Measurements from ENCODE around the gene ZNF568.
A peak's percentile ranks its signal among the peaks of the same experiment; 100 is the strongest.

Gene ZNF568

DNA sequence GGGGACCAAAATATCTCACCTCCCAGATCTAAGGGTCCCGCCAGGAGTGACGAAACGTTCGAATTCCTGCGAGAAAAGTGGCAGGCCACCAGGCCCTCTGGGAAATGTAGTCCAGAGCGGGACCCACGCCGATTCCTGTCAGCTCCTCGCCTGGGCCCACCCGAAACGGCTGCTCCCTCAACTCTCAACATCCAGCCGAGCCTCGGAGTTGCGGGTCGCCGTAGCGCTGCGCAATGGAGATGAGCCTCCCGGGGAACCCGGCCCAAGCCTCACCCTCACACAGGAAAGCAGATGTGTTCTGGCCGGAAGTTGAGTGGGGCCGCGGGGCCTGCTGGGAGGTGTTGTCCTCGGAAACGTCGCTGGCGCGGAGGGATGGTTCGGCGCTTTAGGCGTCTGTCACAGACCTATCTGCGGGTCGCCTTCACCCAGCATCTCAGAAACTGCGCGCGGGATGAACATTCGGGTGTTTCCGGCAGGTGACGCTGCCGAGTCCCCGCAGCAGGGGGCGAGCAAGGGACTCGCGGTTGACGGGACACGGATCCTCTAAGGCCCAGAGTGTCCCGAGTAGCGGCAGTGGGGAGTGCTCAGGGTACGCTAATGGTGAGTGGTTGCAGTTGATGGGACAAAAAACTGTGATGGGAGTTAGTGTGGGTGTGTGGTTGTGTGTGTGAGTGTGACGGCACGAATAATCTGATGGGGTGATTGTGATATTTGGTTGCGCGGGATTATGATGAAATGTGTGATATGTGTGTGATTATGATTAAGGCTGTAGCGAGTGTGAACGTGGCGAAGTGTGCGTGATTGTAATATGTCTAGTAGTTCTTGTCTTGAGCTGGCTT, at the start of gene ZNF568, which contains the start of gene ZNF829:
Gene ZNF568 (plus strand): TSS at position 341 of the 839 bp plus-strand sequence. CDS start 6,439 bp downstream, outside the sequence.
Gene ZNF829 (minus strand): TSS at position 300 of the 839 bp plus-strand sequence. CDS start 1,124 bp downstream, outside the sequence.
- Histone ChIP-seq H3K9me3 (ENCODE audit: control insufficient read depth in 1 of 2, low read length in 2 of 2) (peaks cover 12 to 15% of the 10 kb centered on the region in 2 donors), H3K9ac (ENCODE audit: low read depth in 1 of 2, low read length in 2 of 2) (peak within 1 kb of the TSS; percentile 76), H3K27ac (ENCODE audit: low read depth, low read length) (peak within 1 kb of the TSS; percentile 89), H3K36me3 (ENCODE audit: control insufficient read depth in 1 of 2, insufficient read depth in 2 of 2, low read length in 2 of 2) (peaks cover 5 to 10% of the 10 kb centered on the region in 2 donors), H3K27me3 (ENCODE audit: control insufficient read depth in 1 of 2, insufficient read depth in 2 of 2, low read length in 2 of 2) (no peaks in the 10 kb centered on the region), H3K4me1 (ENCODE audit: control insufficient read depth in 1 of 2, insufficient read depth in 2 of 2, low read length in 2 of 2) (peaks cover 5 to 13% of the 10 kb centered on the region in 2 donors), H3K4me3 (ENCODE audit: low read depth in 1 of 2, low read length in 2 of 2) (peak within 1 kb of the TSS; percentile 90 to 96)

DNA sequence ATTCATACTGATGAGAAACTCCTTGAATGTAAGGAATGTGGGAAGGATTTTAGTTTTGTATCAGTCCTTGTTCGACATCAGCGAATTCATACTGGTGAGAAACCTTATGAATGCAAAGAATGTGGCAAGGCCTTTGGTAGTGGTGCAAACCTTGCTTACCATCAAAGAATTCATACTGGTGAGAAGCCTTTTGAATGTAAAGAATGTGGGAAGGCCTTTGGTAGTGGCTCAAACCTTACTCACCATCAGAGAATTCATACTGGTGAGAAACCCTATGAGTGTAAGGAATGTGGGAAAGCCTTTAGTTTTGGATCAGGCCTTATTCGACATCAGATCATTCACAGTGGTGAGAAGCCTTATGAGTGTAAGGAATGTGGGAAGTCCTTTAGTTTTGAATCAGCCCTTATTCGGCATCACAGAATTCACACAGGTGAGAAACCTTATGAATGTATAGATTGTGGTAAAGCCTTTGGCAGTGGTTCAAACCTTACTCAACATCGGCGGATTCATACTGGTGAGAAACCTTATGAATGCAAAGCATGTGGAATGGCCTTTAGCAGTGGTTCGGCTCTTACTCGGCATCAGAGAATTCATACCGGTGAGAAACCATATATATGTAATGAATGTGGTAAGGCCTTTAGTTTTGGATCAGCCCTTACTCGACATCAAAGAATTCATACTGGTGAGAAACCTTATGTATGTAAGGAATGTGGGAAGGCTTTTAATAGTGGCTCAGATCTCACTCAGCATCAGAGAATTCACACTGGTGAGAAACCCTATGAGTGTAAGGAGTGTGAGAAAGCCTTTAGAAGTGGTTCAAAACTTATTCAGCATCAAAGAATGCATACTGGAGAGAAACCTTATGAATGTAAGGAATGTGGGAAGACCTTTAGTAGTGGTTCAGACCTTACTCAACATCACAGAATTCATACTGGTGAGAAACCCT, 38.9 kb upstream of the ZNF568 start:
- peaks cover 70 to 73% of the 10 kb centered on the region in 2 donors for H3K9me3 ChIP-seq (ENCODE audit: control insufficient read depth in 1 of 2, low read length in 2 of 2)
- H3K4me1 ChIP-seq (ENCODE audit: control insufficient read depth in 1 of 2, insufficient read depth in 2 of 2, low read length in 2 of 2): no peaks in the 10 kb centered on the region
- H3K27me3 ChIP-seq (ENCODE audit: control insufficient read depth in 1 of 2, insufficient read depth in 2 of 2, low read length in 2 of 2): no peaks in the 10 kb centered on the region
- H3K4me3 ChIP-seq (ENCODE audit: low read depth in 1 of 2, low read length in 2 of 2): peak overlapping the region; percentile 39 to 44
- H3K36me3 ChIP-seq (ENCODE audit: control insufficient read depth in 1 of 2, insufficient read depth in 2 of 2, low read length in 2 of 2): peaks cover 26 to 44% of the 10 kb centered on the region in 2 donors
- H3K9ac ChIP-seq (ENCODE audit: low read depth in 1 of 2, low read length in 2 of 2): no peak overlapping the region
- H3K27ac ChIP-seq (ENCODE audit: low read depth, low read length): no peak overlapping the region

DNA sequence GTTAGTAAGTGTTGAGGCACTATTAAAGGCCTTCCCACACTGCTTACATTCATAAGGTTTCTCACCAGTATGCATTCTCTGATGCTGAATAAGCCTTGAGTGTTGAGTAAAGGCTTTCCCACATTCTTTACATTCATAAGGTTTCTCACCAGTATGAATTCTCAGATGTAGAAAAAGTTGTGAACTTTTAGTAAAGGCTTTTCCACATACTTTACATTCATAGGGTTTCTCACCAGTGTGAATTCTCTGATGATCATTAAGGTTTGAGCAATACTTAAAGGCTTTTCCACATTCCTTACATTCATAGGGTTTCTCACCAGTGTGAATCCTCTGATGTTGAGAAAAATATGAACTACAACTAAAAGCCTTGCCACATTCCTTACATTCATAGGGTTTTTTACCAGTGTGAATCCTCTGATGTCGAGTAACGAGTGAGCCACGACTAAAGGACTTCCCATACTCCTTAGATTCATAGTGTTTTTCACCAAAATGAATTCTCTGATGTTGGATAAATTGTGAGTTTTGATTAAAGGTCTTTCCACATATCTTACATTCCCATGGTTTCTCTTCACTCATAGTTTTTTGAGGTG, 24.3 kb upstream of the ZNF568 start:
- H3K27ac ChIP-seq (ENCODE audit: low read depth, low read length): no peak overlapping the region
- H3K4me1 ChIP-seq (ENCODE audit: control insufficient read depth in 1 of 2, insufficient read depth in 2 of 2, low read length in 2 of 2): no peaks in the 10 kb centered on the region
- H3K9me3 ChIP-seq (ENCODE audit: control insufficient read depth in 1 of 2, low read length in 2 of 2): peaks cover 75 to 90% of the 10 kb centered on the region in 2 donors
- peak overlapping the region; percentile 42 to 54 for H3K4me3 ChIP-seq (ENCODE audit: low read depth in 1 of 2, low read length in 2 of 2)
- peaks cover 30 to 32% of the 10 kb centered on the region in 2 donors for H3K36me3 ChIP-seq (ENCODE audit: control insufficient read depth in 1 of 2, insufficient read depth in 2 of 2, low read length in 2 of 2)
- H3K9ac ChIP-seq (ENCODE audit: low read depth in 1 of 2, low read length in 2 of 2): no peak overlapping the region
- no peaks in the 10 kb centered on the region for H3K27me3 ChIP-seq (ENCODE audit: control insufficient read depth in 1 of 2, insufficient read depth in 2 of 2, low read length in 2 of 2)

DNA sequence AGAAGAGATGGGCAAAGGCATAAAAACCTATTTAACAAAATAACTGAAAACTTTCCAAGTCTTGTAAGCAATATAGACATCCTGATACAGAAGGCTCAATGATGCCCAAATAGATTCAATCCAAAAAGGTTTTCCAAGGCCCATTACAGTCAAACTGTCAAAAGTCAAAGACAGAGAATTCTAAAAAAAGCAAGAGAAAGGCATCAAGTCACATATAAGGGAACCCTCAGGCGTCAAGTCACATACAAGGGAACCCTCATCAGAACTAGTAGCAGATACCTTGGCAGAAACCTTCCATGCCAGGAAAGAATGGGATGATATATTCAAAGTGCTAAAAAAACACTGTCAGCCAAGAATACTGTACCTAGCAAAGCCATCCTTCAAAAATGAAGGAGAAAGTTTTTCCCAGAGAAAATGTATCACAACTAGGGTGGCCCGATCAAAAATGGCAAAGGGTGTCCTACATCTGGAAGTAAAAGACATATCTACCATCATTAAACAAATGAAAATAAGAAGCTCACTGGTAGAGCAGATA, 21.2 kb upstream of the ZNF568 start:
- H3K27ac ChIP-seq (ENCODE audit: low read depth, low read length): no peak overlapping the region
- no peaks in the 10 kb centered on the region for H3K4me1 ChIP-seq (ENCODE audit: control insufficient read depth in 1 of 2, insufficient read depth in 2 of 2, low read length in 2 of 2)
- no peak overlapping the region for H3K9ac ChIP-seq (ENCODE audit: low read depth in 1 of 2, low read length in 2 of 2)
- H3K4me3 ChIP-seq (ENCODE audit: low read depth in 1 of 2, low read length in 2 of 2): peak overlapping the region; percentile 12 to 13
- H3K36me3 ChIP-seq (ENCODE audit: control insufficient read depth in 1 of 2, insufficient read depth in 2 of 2, low read length in 2 of 2): peaks cover 32 to 33% of the 10 kb centered on the region in 2 donors
- peaks cover 69 to 83% of the 10 kb centered on the region in 2 donors for H3K9me3 ChIP-seq (ENCODE audit: control insufficient read depth in 1 of 2, low read length in 2 of 2)
- H3K27me3 ChIP-seq (ENCODE audit: control insufficient read depth in 1 of 2, insufficient read depth in 2 of 2, low read length in 2 of 2): no peaks in the 10 kb centered on the region

DNA sequence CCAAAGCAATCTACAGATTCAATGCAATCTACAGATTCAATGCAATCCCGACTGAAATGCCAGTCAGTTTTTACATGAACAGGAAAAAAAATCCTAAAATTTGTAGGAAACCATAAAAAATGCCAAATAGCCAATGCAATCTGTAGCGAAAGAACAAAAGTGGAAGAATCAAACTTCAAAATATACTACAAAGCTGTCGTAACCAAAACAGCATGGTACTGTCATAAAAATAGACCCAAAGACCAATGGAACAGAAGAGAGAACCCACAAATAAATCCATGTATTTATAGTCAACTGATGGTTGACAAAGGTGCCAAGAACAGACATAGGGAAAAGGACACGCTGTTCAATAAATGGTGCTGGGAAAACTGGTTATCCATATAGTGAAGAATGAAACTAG, 17.7 kb upstream of the ZNF568 start:
- H3K4me1 ChIP-seq (ENCODE audit: control insufficient read depth in 1 of 2, insufficient read depth in 2 of 2, low read length in 2 of 2): no peaks in the 10 kb centered on the region
- no peaks in the 10 kb centered on the region for H3K27me3 ChIP-seq (ENCODE audit: control insufficient read depth in 1 of 2, insufficient read depth in 2 of 2, low read length in 2 of 2)
- H3K36me3 ChIP-seq (ENCODE audit: control insufficient read depth in 1 of 2, insufficient read depth in 2 of 2, low read length in 2 of 2): peaks cover 13 to 18% of the 10 kb centered on the region in 2 donors
- no peak overlapping the region for H3K9ac ChIP-seq (ENCODE audit: low read depth in 1 of 2, low read length in 2 of 2)
- peaks cover 55 to 64% of the 10 kb centered on the region in 2 donors for H3K9me3 ChIP-seq (ENCODE audit: control insufficient read depth in 1 of 2, low read length in 2 of 2)
- H3K27ac ChIP-seq (ENCODE audit: low read depth, low read length): no peak overlapping the region
- H3K4me3 ChIP-seq (ENCODE audit: low read depth in 1 of 2, low read length in 2 of 2): no peak overlapping the region

DNA sequence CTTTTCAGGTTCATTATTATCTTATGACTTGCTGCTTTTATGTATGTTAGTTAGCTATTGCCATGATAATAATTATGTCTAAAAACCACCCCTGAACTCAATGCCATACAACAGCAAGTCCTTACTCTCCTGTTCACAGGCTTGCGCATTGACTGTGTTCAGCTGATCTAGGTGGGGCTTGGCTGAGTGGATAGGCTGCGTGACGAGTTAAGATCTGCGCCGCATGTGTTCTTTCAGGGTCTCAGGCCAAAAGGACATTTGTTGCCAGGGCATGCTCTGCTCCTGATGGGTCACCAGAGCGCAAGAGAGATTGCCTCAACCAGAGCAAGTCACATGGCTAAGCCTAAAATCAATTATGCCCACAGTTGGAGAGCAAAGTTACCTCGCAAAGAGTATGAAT, 859 bp downstream of the ZNF568 start:
- peak overlapping the region in 1 of 2 donors; percentile 76 for H3K9ac ChIP-seq (ENCODE audit: low read depth in 1 of 2, low read length in 2 of 2)
- peaks cover 5 to 13% of the 10 kb centered on the region in 2 donors for H3K4me1 ChIP-seq (ENCODE audit: control insufficient read depth in 1 of 2, insufficient read depth in 2 of 2, low read length in 2 of 2)
- no peaks in the 10 kb centered on the region for H3K27me3 ChIP-seq (ENCODE audit: control insufficient read depth in 1 of 2, insufficient read depth in 2 of 2, low read length in 2 of 2)
- H3K27ac ChIP-seq (ENCODE audit: low read depth, low read length): no peak overlapping the region
- H3K4me3 ChIP-seq (ENCODE audit: low read depth in 1 of 2, low read length in 2 of 2): peak overlapping the region; percentile 90 to 96
- peaks cover 6 to 10% of the 10 kb centered on the region in 2 donors for H3K9me3 ChIP-seq (ENCODE audit: control insufficient read depth in 1 of 2, low read length in 2 of 2)
- peaks cover 5 to 12% of the 10 kb centered on the region in 2 donors for H3K36me3 ChIP-seq (ENCODE audit: control insufficient read depth in 1 of 2, insufficient read depth in 2 of 2, low read length in 2 of 2)

DNA sequence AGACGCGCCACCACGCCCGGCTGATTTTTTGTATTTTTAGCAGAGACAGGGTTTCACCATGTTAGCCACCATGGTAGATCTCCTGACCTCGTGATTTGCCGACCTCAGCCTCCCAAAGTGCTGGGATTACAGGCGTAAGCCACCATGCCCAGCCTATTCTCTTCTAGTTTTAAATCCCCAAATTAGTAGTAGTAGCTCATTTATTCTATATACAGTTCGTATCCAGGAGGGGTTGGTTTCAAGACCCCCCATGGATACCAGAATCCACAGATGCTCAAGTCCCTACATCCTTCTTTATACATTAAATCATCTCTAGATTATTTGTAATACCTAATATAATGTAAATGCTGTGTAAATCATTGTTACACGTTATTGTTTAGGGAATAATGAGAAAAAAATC, 2.0 kb downstream of the ZNF568 start:
- Histone ChIP-seq H3K36me3 (ENCODE audit: control insufficient read depth in 1 of 2, insufficient read depth in 2 of 2, low read length in 2 of 2) (peaks cover 9 to 23% of the 10 kb centered on the region in 2 donors), H3K27ac (ENCODE audit: low read depth, low read length) (no peak overlapping the region), H3K9ac (ENCODE audit: low read depth in 1 of 2, low read length in 2 of 2) (no peak overlapping the region), H3K4me1 (ENCODE audit: control insufficient read depth in 1 of 2, insufficient read depth in 2 of 2, low read length in 2 of 2) (peaks cover 5 to 13% of the 10 kb centered on the region in 2 donors), H3K4me3 (ENCODE audit: low read depth in 1 of 2, low read length in 2 of 2) (no peak overlapping the region), H3K9me3 (ENCODE audit: control insufficient read depth in 1 of 2, low read length in 2 of 2) (peaks cover 9 to 15% of the 10 kb centered on the region in 2 donors), H3K27me3 (ENCODE audit: control insufficient read depth in 1 of 2, insufficient read depth in 2 of 2, low read length in 2 of 2) (no peaks in the 10 kb centered on the region)

DNA sequence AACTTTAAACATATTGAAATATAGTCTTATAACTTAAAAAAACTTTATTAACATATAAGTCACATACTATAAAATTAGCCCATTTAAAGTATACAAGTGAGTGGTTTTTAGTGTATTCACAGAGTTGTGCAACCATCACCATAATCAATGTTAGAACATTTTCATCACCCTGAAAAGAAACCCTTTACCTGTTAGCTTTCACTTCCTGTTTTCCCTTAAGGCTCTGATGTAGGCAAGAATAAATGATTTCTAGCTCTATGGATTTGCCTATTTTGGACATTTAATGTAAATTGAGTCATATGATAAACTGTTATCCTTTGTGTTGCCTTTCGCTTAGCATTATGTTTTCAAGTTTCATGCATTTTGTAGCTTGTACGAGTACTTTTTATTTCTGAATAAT, 15.6 kb downstream of the ZNF568 start:
- Histone ChIP-seq H3K36me3 (ENCODE audit: control insufficient read depth in 1 of 2, insufficient read depth in 2 of 2, low read length in 2 of 2) (peaks cover 7 to 15% of the 10 kb centered on the region in 2 donors), H3K9ac (ENCODE audit: low read depth in 1 of 2, low read length in 2 of 2) (no peak overlapping the region), H3K9me3 (ENCODE audit: control insufficient read depth in 1 of 2, low read length in 2 of 2) (peaks cover 22 to 40% of the 10 kb centered on the region in 2 donors), H3K27me3 (ENCODE audit: control insufficient read depth in 1 of 2, insufficient read depth in 2 of 2, low read length in 2 of 2) (no peaks in the 10 kb centered on the region), H3K4me3 (ENCODE audit: low read depth in 1 of 2, low read length in 2 of 2) (no peak overlapping the region), H3K4me1 (ENCODE audit: control insufficient read depth in 1 of 2, insufficient read depth in 2 of 2, low read length in 2 of 2) (no peaks in the 10 kb centered on the region), H3K27ac (ENCODE audit: low read depth, low read length) (no peak overlapping the region)

DNA sequence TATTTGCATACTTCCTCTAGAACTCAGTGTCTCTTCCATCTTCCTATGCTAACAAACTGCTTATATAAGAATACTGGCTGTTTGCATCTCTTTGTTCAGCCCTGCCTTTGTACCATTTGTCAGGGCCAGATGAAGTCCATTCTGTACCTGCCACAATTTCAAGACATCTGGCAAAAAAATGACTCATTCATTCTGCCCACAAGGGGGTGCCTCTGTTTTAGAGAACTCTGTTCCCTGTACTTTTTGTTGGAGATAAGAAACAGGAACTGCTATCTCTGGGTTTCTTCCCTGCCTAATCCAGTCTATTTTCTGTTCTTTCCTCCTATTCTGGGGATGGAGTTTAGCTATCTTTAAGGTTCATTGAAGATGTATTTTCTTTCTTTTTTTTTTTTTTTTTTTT, 23.0 kb downstream of the ZNF568 start:
- H3K36me3 ChIP-seq (ENCODE audit: control insufficient read depth in 1 of 2, insufficient read depth in 2 of 2, low read length in 2 of 2): peaks cover 33 to 45% of the 10 kb centered on the region in 2 donors
- no peak overlapping the region for H3K9ac ChIP-seq (ENCODE audit: low read depth in 1 of 2, low read length in 2 of 2)
- H3K4me1 ChIP-seq (ENCODE audit: control insufficient read depth in 1 of 2, insufficient read depth in 2 of 2, low read length in 2 of 2): no peaks in the 10 kb centered on the region
- H3K9me3 ChIP-seq (ENCODE audit: control insufficient read depth in 1 of 2, low read length in 2 of 2): peaks cover 19 to 51% of the 10 kb centered on the region in 2 donors
- H3K4me3 ChIP-seq (ENCODE audit: low read depth in 1 of 2, low read length in 2 of 2): no peak overlapping the region
- no peaks in the 10 kb centered on the region for H3K27me3 ChIP-seq (ENCODE audit: control insufficient read depth in 1 of 2, insufficient read depth in 2 of 2, low read length in 2 of 2)
- no peak overlapping the region for H3K27ac ChIP-seq (ENCODE audit: low read depth, low read length)
